ENCODE data around the gene TEX264.

Gene TEX264

GRCh38 chr3:51747840-51748239, 76.8 kb downstream of the TEX264 start:
- in situ Hi-C loops (cut with MboI; ENCODE audit: low sequenced_read_pairs), result no loop called here

DNA sequence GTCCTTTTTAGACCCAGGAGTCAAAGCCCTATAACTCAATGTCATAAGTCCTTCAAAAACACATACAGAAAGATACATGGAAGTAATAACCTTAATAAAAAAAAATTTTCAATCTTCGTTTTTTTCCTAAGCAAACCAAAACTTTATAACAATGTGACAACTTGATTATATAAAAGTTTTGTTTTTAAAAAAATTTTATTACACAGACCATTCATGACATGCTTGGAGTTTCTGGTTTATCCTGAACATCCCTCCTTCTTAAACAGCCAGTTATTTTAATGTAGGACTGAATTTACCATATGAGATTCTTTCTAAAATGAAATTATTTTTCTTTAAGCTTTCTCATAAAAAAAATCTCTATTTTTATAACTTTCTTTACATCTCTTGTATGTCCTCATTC, 77.3 kb downstream of the TEX264 start:
- in situ Hi-C loops (cut with MboI; ENCODE audit: low sequenced_read_pairs), result no loop called here

GRCh38 chr3:51750878-51751277, 79.8 kb downstream of the TEX264 start:
- in situ Hi-C loops (cut with MboI; ENCODE audit: low sequenced_read_pairs), result no loop called here

DNA sequence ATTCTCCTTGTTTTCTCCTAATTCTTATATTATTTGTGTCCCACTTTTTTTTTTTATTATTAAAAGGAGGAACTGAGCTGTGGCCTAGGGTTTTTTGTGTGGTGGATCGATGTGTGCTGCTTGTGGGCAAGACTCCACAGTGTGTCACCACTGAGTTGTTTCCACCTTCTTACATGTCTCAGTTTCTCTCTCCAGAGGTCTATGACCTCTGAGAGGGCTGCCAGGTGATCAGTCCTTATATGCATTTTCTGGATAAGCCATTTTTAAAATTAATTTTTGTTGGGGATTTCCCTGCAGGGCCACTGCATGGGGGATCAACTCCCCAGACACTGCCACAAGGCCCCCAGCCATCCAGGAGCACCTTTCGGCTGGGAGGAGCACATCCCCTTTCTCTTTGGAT, 80.2 kb downstream of the TEX264 start:
- in situ Hi-C loops (cut with MboI; ENCODE audit: low sequenced_read_pairs), result no loop called here

Measured in hTERT RPE-1 (cell line).